Measurements from ENCODE around the gene TBL1Y. TPM values are rescaled to one million over a fixed set of nuclear protein-coding genes. Genes with fewer than 3 reads are reported as not detected.
A peak's percentile ranks its signal among the peaks of the same experiment; 100 is the strongest.
"Not testable (repeated sequence)": the region's sequence is repeated elsewhere in the genome, so short reads cannot be mapped to it uniquely, and the experiment has no call there.

TBL1Y gene
- total RNA-seq: 10 to 100 TPM in 1 of 2 donors, 1 to 10 TPM in 1; 9.4 to 11.3 TPM

GRCh38 chrY:6910372-6911252 lies at the start of gene TBL1Y:
TSS of gene TBL1Y (plus strand) at chrY:6910697. CDS start at chrY:7025085, 114,388 bp downstream.
- Histone ChIP-seq H3K36me3 (no peaks in the 10 kb centered on the region), H3K4me1 (replicated peaks) (no peaks in the 10 kb centered on the region), H3K27me3 (replicated peaks; ENCODE audit: insufficient read depth) (no peaks in the 10 kb centered on the region), H3K4me3 (peak within 1 kb of the TSS; percentile 41 to 44), H3K9me3 (no peaks in the 10 kb centered on the region), H3K27ac (peak within 1 kb of the TSS; percentile 78 to 79)
- WGBS: 1% methylated on average over 13 of the region's 91 CpGs
- intact Hi-C loops (cut with DNase I): no loop called here
- peak; percentile 71 for DNase-seq (ENCODE audit: low spot score)
- TF ChIP-seq POLR2AphosphoS5 (IDR thresholded peaks at IDR 0.05) (no peak), POLR2A (IDR thresholded peaks at IDR 0.05) (peak; percentile 46), CTCF (IDR thresholded peaks at IDR 0.05) (peak in 1 of 4 experiments; percentile 17)

DNA sequence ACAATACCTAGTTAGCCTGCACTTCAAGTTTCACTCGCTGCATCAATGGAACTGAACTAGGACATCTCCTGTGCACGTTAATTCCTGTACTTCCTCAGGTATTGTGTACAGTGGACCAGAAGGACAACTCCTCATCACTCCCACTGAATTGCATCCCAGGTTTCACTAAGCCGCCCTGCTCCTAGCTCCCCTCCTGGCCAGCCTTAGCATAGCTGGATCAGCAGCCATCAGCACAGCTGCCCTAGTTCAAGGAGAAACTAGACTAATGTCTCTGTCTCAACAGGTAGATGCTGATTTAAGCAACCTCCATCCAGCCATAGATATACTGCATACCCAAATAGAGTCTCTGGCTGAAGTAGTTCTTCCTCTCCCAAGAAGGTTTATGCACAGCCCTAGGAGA lies 16.0 kb upstream of the TBL1Y start:
- no peak overlapping the region for H3K27ac ChIP-seq
- H3K4me1 ChIP-seq (replicated peaks): no peaks in the 10 kb centered on the region
- no peak overlapping the region for H3K4me3 ChIP-seq
- H3K27me3 ChIP-seq (replicated peaks; ENCODE audit: insufficient read depth): no peaks in the 10 kb centered on the region
- DNase-seq (ENCODE audit: low spot score): no peak
- H3K36me3 ChIP-seq: no peaks in the 10 kb centered on the region
- intact Hi-C loops (cut with DNase I): no loop called here
- WGBS: 84% methylated on average over 3 of the region's 3 CpGs
- H3K9me3 ChIP-seq: no peaks in the 10 kb centered on the region
- TF ChIP-seq POLR2AphosphoS5 (IDR thresholded peaks at IDR 0.05): no peak
- no peak for TF ChIP-seq POLR2A (IDR thresholded peaks at IDR 0.05)
- no peak for TF ChIP-seq CTCF (IDR thresholded peaks at IDR 0.05)

DNA sequence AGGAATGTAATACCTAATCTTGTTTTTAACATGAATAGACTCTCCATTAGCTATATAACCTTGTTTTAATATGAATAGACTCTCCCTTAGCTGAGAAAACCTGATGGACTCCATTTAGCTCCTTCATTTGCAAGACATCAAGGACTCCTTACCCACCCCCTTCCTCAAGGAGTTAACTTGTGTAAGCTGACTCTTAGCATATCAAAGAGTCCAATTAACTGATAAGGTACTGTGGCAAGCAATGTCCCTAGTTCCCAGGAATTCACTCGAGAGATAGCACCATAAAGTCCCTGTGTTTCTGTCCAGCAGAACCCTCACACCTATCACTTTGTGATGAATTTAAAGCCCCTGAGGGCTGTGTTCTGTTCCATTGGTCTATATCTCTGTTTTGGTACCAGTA lies 15.3 kb upstream of the TBL1Y start:
- no peak for DNase-seq (ENCODE audit: low spot score)
- intact Hi-C loops (cut with DNase I): no loop called here
- H3K27me3 ChIP-seq (replicated peaks; ENCODE audit: insufficient read depth): no peaks in the 10 kb centered on the region
- H3K4me1 ChIP-seq (replicated peaks): no peaks in the 10 kb centered on the region
- 25% methylated on average over 1 of the region's 1 CpG for WGBS
- TF ChIP-seq CTCF (IDR thresholded peaks at IDR 0.05) (no peak), POLR2A (IDR thresholded peaks at IDR 0.05) (no peak), POLR2AphosphoS5 (IDR thresholded peaks at IDR 0.05) (no peak)
- no peaks in the 10 kb centered on the region for H3K36me3 ChIP-seq
- no peak overlapping the region for H3K4me3 ChIP-seq
- no peaks in the 10 kb centered on the region for H3K9me3 ChIP-seq
- no peak overlapping the region for H3K27ac ChIP-seq

DNA sequence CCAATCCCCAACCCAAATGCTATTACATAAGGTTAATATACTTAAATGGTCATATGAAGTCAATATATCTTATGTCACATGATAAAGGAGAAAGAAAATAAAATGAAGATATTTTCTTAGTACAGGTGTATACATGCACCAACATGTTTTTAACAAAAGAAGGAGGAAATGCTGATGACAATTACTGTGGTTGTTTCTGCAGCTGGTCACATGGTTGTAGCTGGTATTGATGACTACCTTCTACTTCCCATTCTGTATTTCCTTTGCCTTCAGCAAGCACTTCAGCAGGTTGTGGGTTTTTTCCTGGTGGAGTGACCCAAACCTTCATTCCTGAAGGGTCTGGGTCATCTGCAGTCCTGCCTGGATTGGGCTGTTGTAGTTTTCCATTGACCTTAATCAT lies 8.4 kb upstream of the TBL1Y start:
- H3K27me3 ChIP-seq (replicated peaks; ENCODE audit: insufficient read depth); H3K9me3 ChIP-seq; H3K27ac ChIP-seq; intact Hi-C loops (cut with DNase I); H3K4me1 ChIP-seq (replicated peaks); H3K4me3 ChIP-seq; DNase-seq (ENCODE audit: low spot score); H3K36me3 ChIP-seq: not testable (repeated sequence)

GRCh38 chrY:6907591-6907990 lies 2.9 kb upstream of the TBL1Y start:
- WGBS: 100% methylated on average over 1 of the region's 1 CpG
- TF ChIP-seq CTCF (IDR thresholded peaks at IDR 0.05): no peak
- Histone ChIP-seq H3K27ac (no peak overlapping the region), H3K4me1 (replicated peaks) (no peaks in the 10 kb centered on the region), H3K27me3 (replicated peaks; ENCODE audit: insufficient read depth) (no peaks in the 10 kb centered on the region), H3K4me3 (no peak overlapping the region), H3K36me3 (no peaks in the 10 kb centered on the region), H3K9me3 (no peaks in the 10 kb centered on the region)
- DNase-seq (ENCODE audit: low spot score): no peak
- intact Hi-C loops (cut with DNase I): no loop called here

DNA sequence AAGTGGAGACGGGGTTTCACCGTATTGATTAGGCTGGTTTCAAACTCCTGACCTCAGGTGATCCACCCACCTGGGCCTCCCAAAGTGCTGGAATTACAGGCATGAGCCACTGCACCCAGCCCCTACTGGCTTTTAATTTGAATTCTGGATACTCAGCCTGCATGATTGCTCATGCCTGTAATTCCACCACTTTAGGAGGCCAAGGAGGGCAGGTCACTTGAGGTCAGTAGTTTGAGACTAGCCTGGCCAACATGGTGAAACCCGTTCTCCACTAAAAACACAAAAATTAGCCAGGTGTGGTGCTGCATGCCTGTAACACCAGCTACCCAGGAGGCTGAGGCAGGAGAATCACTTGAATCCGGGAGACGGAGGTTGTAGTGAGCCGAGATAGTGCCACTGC lies 2.5 kb upstream of the TBL1Y start:
- H3K9me3 ChIP-seq; H3K4me1 ChIP-seq (replicated peaks); H3K4me3 ChIP-seq; intact Hi-C loops (cut with DNase I); H3K36me3 ChIP-seq; H3K27me3 ChIP-seq (replicated peaks; ENCODE audit: insufficient read depth); H3K27ac ChIP-seq; DNase-seq (ENCODE audit: low spot score): not testable (repeated sequence)
- WGBS: 78% methylated on average over 2 of the region's 6 CpGs
